ENCODE data around the gene PIK3C2G.

Gene PIK3C2G

GRCh38 chr12:18589316-18589715, 328.0 kb downstream of the PIK3C2G start:
- no peak overlapping the region for H3K4me3 ChIP-seq (ENCODE audit: low read length)

GRCh38 chr12:18591473-18591872, 330.2 kb downstream of the PIK3C2G start:
- Histone ChIP-seq H3K9ac (ENCODE audit: low read depth, low read length) (no peak overlapping the region), H3K4me1 (ENCODE audit: insufficient read depth, low read length) (peaks cover 11% of the 10 kb centered on the region), H3K36me3 (ENCODE audit: insufficient read depth, low read length) (no peaks in the 10 kb centered on the region), H3K27ac (ENCODE audit: low read depth, low read length) (no peak overlapping the region), H3K9me3 (ENCODE audit: insufficient read depth, low read depth, low read length) (peaks cover 9% of the 10 kb centered on the region), H3K27me3 (ENCODE audit: insufficient read depth, low read length) (no peaks in the 10 kb centered on the region), H3K4me3 (ENCODE audit: low read length) (no peak overlapping the region)

More at GRCh38 chr12:18589316-18589715, 328.0 kb downstream of the PIK3C2G start:
- peaks cover 9% of the 10 kb centered on the region for H3K9me3 ChIP-seq (ENCODE audit: insufficient read depth, low read depth, low read length)
- H3K4me1 ChIP-seq (ENCODE audit: insufficient read depth, low read length) = no peaks in the 10 kb centered on the region
- H3K27ac ChIP-seq (ENCODE audit: low read depth, low read length) = no peak overlapping the region
- H3K9ac ChIP-seq (ENCODE audit: low read depth, low read length) = no peak overlapping the region
- H3K27me3 ChIP-seq (ENCODE audit: insufficient read depth, low read length) = no peaks in the 10 kb centered on the region
- H3K36me3 ChIP-seq (ENCODE audit: insufficient read depth, low read length) = no peaks in the 10 kb centered on the region

- Histone ChIP-seq H3K4me3 (ENCODE audit: low read length) (no peak overlapping the region), H3K27me3 (ENCODE audit: insufficient read depth, low read length) (no peaks in the 10 kb centered on the region), H3K9me3 (ENCODE audit: insufficient read depth, low read depth, low read length) (no peaks in the 10 kb centered on the region), H3K9ac (ENCODE audit: low read depth, low read length) (no peak overlapping the region), H3K27ac (ENCODE audit: low read depth, low read length) (0 out of 2 replicates have a peak overlapping the region, but pooled peaks have one; percentile 26), H3K4me1 (ENCODE audit: insufficient read depth, low read length) (peaks cover 11% of the 10 kb centered on the region), H3K36me3 (ENCODE audit: insufficient read depth, low read length) (no peaks in the 10 kb centered on the region)
Observed at GRCh38 chr12:18595412-18595811, 334.1 kb downstream of the PIK3C2G start.

- Histone ChIP-seq H3K36me3 (ENCODE audit: insufficient read depth, low read length) (no peaks in the 10 kb centered on the region), H3K27me3 (ENCODE audit: insufficient read depth, low read length) (no peaks in the 10 kb centered on the region), H3K27ac (ENCODE audit: low read depth, low read length) (no peak overlapping the region), H3K9me3 (ENCODE audit: insufficient read depth, low read depth, low read length) (no peaks in the 10 kb centered on the region), H3K9ac (ENCODE audit: low read depth, low read length) (no peak overlapping the region), H3K4me3 (ENCODE audit: low read length) (no peak overlapping the region), H3K4me1 (ENCODE audit: insufficient read depth, low read length) (no peaks in the 10 kb centered on the region)
- 93% methylated on average over 7 of the region's 7 CpGs for WGBS
Observed at GRCh38 chr12:18601962-18602361, 340.6 kb downstream of the PIK3C2G start.

- WGBS = 89% methylated on average over 2 of the region's 2 CpGs
- Histone ChIP-seq H3K27me3 (ENCODE audit: insufficient read depth, low read length) (no peaks in the 10 kb centered on the region), H3K27ac (ENCODE audit: low read depth, low read length) (no peak overlapping the region), H3K4me3 (ENCODE audit: low read length) (no peak overlapping the region), H3K9ac (ENCODE audit: low read depth, low read length) (no peak overlapping the region), H3K9me3 (ENCODE audit: insufficient read depth, low read depth, low read length) (no peaks in the 10 kb centered on the region), H3K4me1 (ENCODE audit: insufficient read depth, low read length) (no peaks in the 10 kb centered on the region), H3K36me3 (ENCODE audit: insufficient read depth, low read length) (no peaks in the 10 kb centered on the region)
Observed at GRCh38 chr12:18612971-18613370, 351.7 kb downstream of the PIK3C2G start.

- no peak overlapping the region for H3K4me3 ChIP-seq (ENCODE audit: low read length)
- H3K9me3 ChIP-seq (ENCODE audit: insufficient read depth, low read depth, low read length) = 0 out of 2 replicates have a peak, but pooled peaks cover 1% of the 10 kb centered on the region
- no peaks in the 10 kb centered on the region for H3K27me3 ChIP-seq (ENCODE audit: insufficient read depth, low read length)
- H3K9ac ChIP-seq (ENCODE audit: low read depth, low read length) = no peak overlapping the region
- H3K27ac ChIP-seq (ENCODE audit: low read depth, low read length) = no peak overlapping the region
- H3K4me1 ChIP-seq (ENCODE audit: insufficient read depth, low read length) = 0 out of 2 replicates have a peak, but pooled peaks cover 5% of the 10 kb centered on the region
- no peaks in the 10 kb centered on the region for H3K36me3 ChIP-seq (ENCODE audit: insufficient read depth, low read length)
Observed at GRCh38 chr12:18620986-18621385, 359.7 kb downstream of the PIK3C2G start.

GRCh38 chr12:18629445-18629844, 368.1 kb downstream of the PIK3C2G start:
- WGBS = 92% methylated on average over 1 of the region's 2 CpGs
- Histone ChIP-seq H3K4me1 (ENCODE audit: insufficient read depth, low read length) (no peaks in the 10 kb centered on the region), H3K9me3 (ENCODE audit: insufficient read depth, low read depth, low read length) (peaks cover 11% of the 10 kb centered on the region), H3K36me3 (ENCODE audit: insufficient read depth, low read length) (no peaks in the 10 kb centered on the region), H3K4me3 (ENCODE audit: low read length) (no peak overlapping the region), H3K27ac (ENCODE audit: low read depth, low read length) (no peak overlapping the region), H3K27me3 (ENCODE audit: insufficient read depth, low read length) (no peaks in the 10 kb centered on the region), H3K9ac (ENCODE audit: low read depth, low read length) (no peak overlapping the region)

GRCh38 chr12:18629916-18630315, 368.6 kb downstream of the PIK3C2G start:
- WGBS = 94% methylated on average over 1 of the region's 1 CpG
- no peaks in the 10 kb centered on the region for H3K4me1 ChIP-seq (ENCODE audit: insufficient read depth, low read length)
- H3K36me3 ChIP-seq (ENCODE audit: insufficient read depth, low read length) = no peaks in the 10 kb centered on the region
- no peak overlapping the region for H3K4me3 ChIP-seq (ENCODE audit: low read length)
- H3K9ac ChIP-seq (ENCODE audit: low read depth, low read length) = no peak overlapping the region
- no peak overlapping the region for H3K27ac ChIP-seq (ENCODE audit: low read depth, low read length)
- peaks cover 11% of the 10 kb centered on the region for H3K9me3 ChIP-seq (ENCODE audit: insufficient read depth, low read depth, low read length)
- H3K27me3 ChIP-seq (ENCODE audit: insufficient read depth, low read length) = no peaks in the 10 kb centered on the region

GRCh38 chr12:18631339-18631738, 370.0 kb downstream of the PIK3C2G start:
- no peak overlapping the region for H3K4me3 ChIP-seq (ENCODE audit: low read length)
- H3K9ac ChIP-seq (ENCODE audit: low read depth, low read length) = no peak overlapping the region
- H3K27ac ChIP-seq (ENCODE audit: low read depth, low read length) = no peak overlapping the region
- peaks cover 7% of the 10 kb centered on the region for H3K9me3 ChIP-seq (ENCODE audit: insufficient read depth, low read depth, low read length)
- 94% methylated on average over 5 of the region's 5 CpGs for WGBS
- no peaks in the 10 kb centered on the region for H3K4me1 ChIP-seq (ENCODE audit: insufficient read depth, low read length)
- no peaks in the 10 kb centered on the region for H3K36me3 ChIP-seq (ENCODE audit: insufficient read depth, low read length)
- no peaks in the 10 kb centered on the region for H3K27me3 ChIP-seq (ENCODE audit: insufficient read depth, low read length)

GRCh38 chr12:18632848-18633247, 371.5 kb downstream of the PIK3C2G start:
- WGBS = 89% methylated on average over 1 of the region's 2 CpGs
- Histone ChIP-seq H3K4me3 (ENCODE audit: low read length) (no peak overlapping the region), H3K36me3 (ENCODE audit: insufficient read depth, low read length) (no peaks in the 10 kb centered on the region), H3K27me3 (ENCODE audit: insufficient read depth, low read length) (no peaks in the 10 kb centered on the region), H3K4me1 (ENCODE audit: insufficient read depth, low read length) (no peaks in the 10 kb centered on the region), H3K27ac (ENCODE audit: low read depth, low read length) (no peak overlapping the region), H3K9ac (ENCODE audit: low read depth, low read length) (no peak overlapping the region), H3K9me3 (ENCODE audit: insufficient read depth, low read depth, low read length) (no peaks in the 10 kb centered on the region)

- H3K9ac ChIP-seq (ENCODE audit: low read depth, low read length) = no peak overlapping the region
- no peaks in the 10 kb centered on the region for H3K27me3 ChIP-seq (ENCODE audit: insufficient read depth, low read length)
- WGBS = 82% methylated on average over 4 of the region's 4 CpGs
- no peak overlapping the region for H3K4me3 ChIP-seq (ENCODE audit: low read length)
- H3K27ac ChIP-seq (ENCODE audit: low read depth, low read length) = no peak overlapping the region
- no peaks in the 10 kb centered on the region for H3K4me1 ChIP-seq (ENCODE audit: insufficient read depth, low read length)
- no peaks in the 10 kb centered on the region for H3K9me3 ChIP-seq (ENCODE audit: insufficient read depth, low read depth, low read length)
- H3K36me3 ChIP-seq (ENCODE audit: insufficient read depth, low read length) = no peaks in the 10 kb centered on the region
Observed at GRCh38 chr12:18634382-18634781, 373.1 kb downstream of the PIK3C2G start.

GRCh38 chr12:18640321-18640955, 379.1 kb downstream of the PIK3C2G start:
- H3K27me3 ChIP-seq (ENCODE audit: insufficient read depth, low read length) = no peaks in the 10 kb centered on the region
- H3K9me3 ChIP-seq (ENCODE audit: insufficient read depth, low read depth, low read length) = no peaks in the 10 kb centered on the region
- 96% methylated on average over 3 of the region's 4 CpGs for WGBS
- no peak overlapping the region for H3K9ac ChIP-seq (ENCODE audit: low read depth, low read length)
- H3K4me3 ChIP-seq (ENCODE audit: low read length) = no peak overlapping the region
- no peak overlapping the region for H3K27ac ChIP-seq (ENCODE audit: low read depth, low read length)
- H3K36me3 ChIP-seq (ENCODE audit: insufficient read depth, low read length) = no peaks in the 10 kb centered on the region
- H3K4me1 ChIP-seq (ENCODE audit: insufficient read depth, low read length) = no peaks in the 10 kb centered on the region
